Activated T-cell treated with anti-CD3 and anti-CD28 coated beads, Interleukin-2, amount 50 U/mL, for 72 hours (primary cell): Measurements from ENCODE around the gene P2RY8. TPM values are rescaled to one million over a fixed set of nuclear protein-coding genes. Genes with fewer than 3 reads are reported as not detected.
"Not testable (repeated sequence)": the region's sequence is repeated elsewhere in the genome, so short reads cannot be mapped to it uniquely, and the experiment has no call there.

Experiments
- ATAC-seq, 2 donors: fragments of 150-1000 bp; cut with Tn5 transposase; replicated peaks in 1 of 2; 2 replicates each; pipeline ENCODE4 v1.10.0; 2021; ENCODE audit warnings: moderate library complexity in 2 of 2, mild to moderate bottlenecking in 1 of 2
- DNase-seq, 2 donors: peaks; one replicate each; pipeline ENCODE4 v3.0.0; 2021 to 2022; ENCODE audit warnings: mixed read lengths in 1 of 2
- H3K27ac Mint-ChIP-seq: one replicate; pipeline ENCODE4 v1.8.0; 2022; ENCODE audit warnings: mild to moderate bottlenecking, moderate library complexity, mixed read lengths
- H3K27me3 Mint-ChIP-seq: one replicate; pipeline ENCODE4 v1.8.0; 2022; ENCODE audit warnings: low read depth, mixed read lengths
- H3K36me3 Mint-ChIP-seq, 2 donors: one replicate each; pipeline ENCODE4 v1.8.0; 2022; ENCODE audit warnings: mixed read lengths in 2 of 2, mild to moderate bottlenecking in 1 of 2; ENCODE audit not compliant: insufficient read depth in 2 of 2
- H3K4me1 Mint-ChIP-seq: one replicate; pipeline ENCODE4 v1.8.0; 2022; ENCODE audit warnings: low read depth, mixed read lengths
- H3K4me3 Mint-ChIP-seq, 2 donors: one replicate each; pipeline ENCODE4 v1.8.0; 2022; ENCODE audit warnings: mild to moderate bottlenecking in 2 of 2, mixed read lengths in 2 of 2, moderate library complexity in 2 of 2
- H3K9me3 Mint-ChIP-seq, 2 donors: one replicate each; pipeline ENCODE4 v1.8.0; 2022; ENCODE audit warnings: mixed read lengths in 2 of 2
- total RNA-seq, 2 donors: library from RNA; stranded (reverse); gene quantifications; one replicate each; pipeline ENCODE4 v1.2.3, GENCODE V29; 2022

Gene P2RY8
- total RNA-seq, 2 donors from 2014 or later, result 40.1 to 45.7 TPM

DNA sequence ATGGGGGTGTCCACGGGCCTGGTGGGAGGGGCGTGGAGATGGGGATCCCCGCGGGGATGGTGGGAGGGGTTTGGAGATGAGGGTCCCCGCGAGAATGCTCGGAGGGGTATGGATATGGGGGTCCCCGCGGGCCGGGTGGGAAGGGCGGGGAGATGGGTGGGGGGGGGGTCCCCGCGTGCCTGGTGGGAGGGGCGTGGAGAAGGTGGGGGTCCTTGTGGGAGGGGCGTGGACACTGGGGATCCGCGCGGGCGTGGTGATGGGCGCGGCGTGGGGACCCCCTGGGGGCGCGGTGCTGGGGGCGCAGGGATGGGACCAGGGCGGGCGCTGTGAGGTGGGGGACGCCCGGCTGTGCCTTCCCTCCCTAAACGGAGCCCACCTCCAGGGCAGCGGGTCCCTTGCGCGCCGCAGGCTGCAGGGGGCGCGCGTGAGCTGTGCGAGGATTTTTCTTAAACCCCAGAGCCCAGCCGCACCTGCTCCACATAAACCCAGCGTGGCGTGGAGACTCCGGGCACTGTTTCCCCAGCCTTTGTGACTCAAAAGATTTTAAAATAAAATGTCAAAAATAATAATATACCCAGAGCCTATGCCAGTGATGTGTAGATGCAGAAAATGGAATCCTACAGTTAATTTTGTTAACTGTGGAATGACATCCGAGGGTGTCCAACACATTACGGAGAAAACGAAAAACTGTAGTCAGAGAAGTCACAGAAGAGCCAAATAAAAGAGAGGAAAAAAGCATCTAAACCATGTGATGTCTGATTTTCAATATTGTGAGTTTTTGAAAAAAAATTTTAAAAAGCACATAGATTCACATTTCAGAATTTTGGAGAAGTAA is 82.8 kb downstream of the P2RY8 start:
- ATAC-seq (peak; percentile 44 to 49), DNase-seq (peak; percentile 92 to 96)
- Mint-ChIP-seq H3K4me3 (peak overlapping the region; percentile 47 to 48), H3K36me3 (peaks cover 10 to 12% of the 10 kb centered on the region in 2 donors), H3K27me3 (no peaks in the 10 kb centered on the region), H3K27ac (peak overlapping the region; percentile 12), H3K4me1 (peaks cover 29% of the 10 kb centered on the region), H3K9me3 (peaks cover 9 to 10% of the 10 kb centered on the region in 2 donors)

DNA sequence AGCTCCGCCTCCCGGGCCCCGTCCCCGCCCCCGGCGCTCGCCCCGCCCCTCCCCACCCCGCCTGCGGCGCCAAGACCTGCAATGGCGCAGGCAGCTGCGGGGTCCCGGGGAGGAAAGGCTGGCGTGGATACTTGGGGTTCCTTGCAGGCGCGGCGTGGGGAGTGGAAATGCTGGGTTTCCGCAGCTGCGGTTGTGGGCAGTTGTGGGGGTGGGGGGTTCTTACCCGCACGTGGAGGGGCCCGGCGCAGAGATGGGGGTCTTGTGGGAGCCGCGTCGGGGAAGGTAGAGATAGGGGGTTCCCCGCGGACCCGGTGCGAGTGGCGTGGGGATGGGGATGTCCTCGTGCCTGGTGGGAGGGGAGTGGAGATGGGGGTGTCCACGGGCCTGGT is 83.6 kb downstream of the P2RY8 start:
- H3K4me1 Mint-ChIP-seq, result peaks cover 29% of the 10 kb centered on the region
- peaks cover 16 to 17% of the 10 kb centered on the region in 2 donors for H3K9me3 Mint-ChIP-seq
- H3K27me3 Mint-ChIP-seq, result no peaks in the 10 kb centered on the region
- peaks cover 18 to 19% of the 10 kb centered on the region in 2 donors for H3K36me3 Mint-ChIP-seq
- H3K27ac Mint-ChIP-seq, result peak overlapping the region; percentile 51
- ATAC-seq (peak; percentile 38 to 59), DNase-seq (no peak)
- H3K4me3 Mint-ChIP-seq, result peak overlapping the region; percentile 74 to 83

DNA sequence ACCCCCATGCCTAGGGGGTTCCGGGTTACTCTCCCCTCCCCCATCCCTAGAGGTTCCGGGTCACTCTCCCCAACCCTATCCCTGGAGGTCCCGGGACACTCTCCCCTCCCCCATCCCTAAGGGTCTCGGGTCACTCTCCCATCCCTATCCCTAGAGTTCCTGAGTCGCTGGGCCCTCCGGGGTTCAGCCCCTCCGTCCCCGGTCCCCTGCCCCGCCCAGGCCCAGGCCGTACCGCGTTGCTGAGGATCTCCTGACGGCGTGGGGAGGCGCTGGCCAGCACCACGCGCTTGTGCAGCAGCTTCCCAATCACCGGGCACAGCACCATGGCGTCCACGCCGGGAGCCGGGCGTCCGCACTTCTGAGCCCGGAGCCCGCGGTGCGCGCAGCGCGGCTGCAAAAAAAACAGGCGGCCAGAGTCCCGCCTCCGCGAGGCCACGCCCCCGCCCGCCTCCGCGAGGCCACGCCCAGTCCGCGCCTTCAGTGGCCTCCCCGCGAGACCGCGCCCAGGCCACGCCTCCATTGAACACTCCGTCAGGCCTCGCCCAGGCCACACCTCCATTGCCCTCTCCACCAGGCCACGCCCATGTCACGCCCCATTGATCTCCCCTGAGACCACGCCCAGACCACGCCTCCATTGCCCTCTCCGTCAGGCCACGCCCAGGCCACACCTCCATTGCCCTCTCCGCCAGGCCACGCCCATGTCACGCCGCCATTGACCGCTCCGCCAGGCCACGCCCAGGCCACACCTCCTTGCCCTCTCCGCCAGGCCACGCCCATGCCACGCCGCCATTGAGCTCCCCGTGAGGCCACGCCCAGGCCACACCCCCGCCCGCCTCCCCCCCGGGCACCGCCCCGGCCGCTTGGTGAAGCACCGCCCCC is 84.2 kb downstream of the P2RY8 start, which contains the start of gene ASMTL:
Gene ASMTL (minus strand): TSS at position 394 of the 879 bp plus-strand sequence. CDS start 69 bp downstream, at position 325.
- peak; percentile 100 for DNase-seq
- Mint-ChIP-seq H3K9me3 (peaks cover 20 to 24% of the 10 kb centered on the region in 2 donors), H3K27ac (peak within 1 kb of the TSS; percentile 51), H3K27me3 (no peaks in the 10 kb centered on the region), H3K36me3 (peaks cover 23 to 26% of the 10 kb centered on the region in 2 donors), H3K4me3 (peak within 1 kb of the TSS; percentile 74 to 89), H3K4me1 (peaks cover 29% of the 10 kb centered on the region)
- ATAC-seq, result peak; percentile 83 to 86

DNA sequence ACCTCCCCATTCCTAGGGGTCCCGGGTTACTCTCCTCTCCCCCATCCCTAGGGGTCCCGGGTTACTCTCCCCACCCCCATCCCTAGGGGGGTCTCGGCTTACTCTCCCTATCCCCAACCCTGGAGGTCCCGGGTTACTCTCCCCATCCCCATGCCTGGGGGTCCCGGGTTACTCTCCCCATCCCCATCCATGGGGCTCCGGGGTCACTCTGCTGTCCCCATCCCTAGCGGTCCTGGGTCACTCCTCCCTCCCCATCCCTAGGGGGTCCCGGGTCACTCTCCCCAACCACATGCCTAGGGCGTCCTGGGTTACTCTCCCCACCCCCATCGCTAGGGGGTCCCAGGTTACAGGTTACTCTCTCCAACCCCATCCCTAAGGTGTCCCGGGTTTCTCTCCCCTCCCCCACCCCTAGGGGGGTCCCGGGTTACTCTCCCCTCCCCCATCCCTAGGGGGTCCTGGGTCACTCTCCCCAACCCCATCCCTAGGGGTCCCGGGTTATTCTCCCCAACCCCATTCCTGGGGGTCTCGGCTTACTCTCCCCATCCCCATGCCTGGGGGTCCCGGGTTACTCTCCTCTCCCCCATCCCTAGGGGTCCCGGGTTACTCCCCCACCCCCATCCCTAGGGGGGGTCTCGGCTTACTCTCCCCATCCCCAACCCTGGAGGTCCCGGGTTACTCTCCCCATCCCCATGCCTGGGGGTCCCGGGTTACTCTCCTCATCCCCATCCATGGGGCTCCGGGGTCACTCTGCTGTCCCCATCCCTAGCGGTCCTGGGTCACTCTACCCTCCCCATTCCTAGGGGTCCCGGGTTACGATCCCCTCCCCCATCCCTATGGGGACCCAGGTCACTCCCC is 85.1 kb downstream of the P2RY8 start:
- peak overlapping the region; percentile 60 to 89 for H3K4me3 Mint-ChIP-seq
- no peak for DNase-seq
- ATAC-seq, result no peak
- H3K36me3 Mint-ChIP-seq, result peaks cover 23 to 33% of the 10 kb centered on the region in 2 donors
- no peak overlapping the region for H3K27ac Mint-ChIP-seq
- peaks cover 29% of the 10 kb centered on the region for H3K4me1 Mint-ChIP-seq
- H3K9me3 Mint-ChIP-seq, result peaks cover 22 to 31% of the 10 kb centered on the region in 2 donors
- H3K27me3 Mint-ChIP-seq, result no peaks in the 10 kb centered on the region

DNA sequence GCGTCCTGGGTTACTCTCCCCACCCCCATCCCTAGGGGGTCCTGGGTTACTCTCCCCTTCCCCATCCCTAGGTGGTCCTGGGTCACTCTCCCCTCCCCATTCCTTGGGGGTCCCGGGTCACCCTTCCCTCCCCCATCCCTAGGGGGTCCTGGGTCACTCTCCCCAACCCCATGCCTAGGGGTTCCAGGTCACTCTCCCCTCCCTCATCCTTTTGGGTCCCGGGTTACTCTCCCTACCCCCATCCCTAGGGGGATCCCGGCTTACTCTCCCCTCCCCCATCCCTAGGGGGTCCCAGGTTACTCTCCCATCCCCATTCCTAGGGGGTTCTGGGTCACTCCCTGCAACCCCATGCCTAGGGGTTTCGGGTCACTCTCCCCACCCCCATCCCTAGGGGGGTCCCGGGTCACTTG is 85.7 kb downstream of the P2RY8 start:
- H3K9me3 Mint-ChIP-seq, result peaks cover 22 to 31% of the 10 kb centered on the region in 2 donors
- no peak for DNase-seq
- H3K4me3 Mint-ChIP-seq, result peak overlapping the region; percentile 60 to 89
- no peak for ATAC-seq
- H3K27me3 Mint-ChIP-seq, result no peaks in the 10 kb centered on the region
- H3K36me3 Mint-ChIP-seq, result peaks cover 29 to 34% of the 10 kb centered on the region in 2 donors
- H3K27ac Mint-ChIP-seq, result no peak overlapping the region
- H3K4me1 Mint-ChIP-seq, result peaks cover 29% of the 10 kb centered on the region

DNA sequence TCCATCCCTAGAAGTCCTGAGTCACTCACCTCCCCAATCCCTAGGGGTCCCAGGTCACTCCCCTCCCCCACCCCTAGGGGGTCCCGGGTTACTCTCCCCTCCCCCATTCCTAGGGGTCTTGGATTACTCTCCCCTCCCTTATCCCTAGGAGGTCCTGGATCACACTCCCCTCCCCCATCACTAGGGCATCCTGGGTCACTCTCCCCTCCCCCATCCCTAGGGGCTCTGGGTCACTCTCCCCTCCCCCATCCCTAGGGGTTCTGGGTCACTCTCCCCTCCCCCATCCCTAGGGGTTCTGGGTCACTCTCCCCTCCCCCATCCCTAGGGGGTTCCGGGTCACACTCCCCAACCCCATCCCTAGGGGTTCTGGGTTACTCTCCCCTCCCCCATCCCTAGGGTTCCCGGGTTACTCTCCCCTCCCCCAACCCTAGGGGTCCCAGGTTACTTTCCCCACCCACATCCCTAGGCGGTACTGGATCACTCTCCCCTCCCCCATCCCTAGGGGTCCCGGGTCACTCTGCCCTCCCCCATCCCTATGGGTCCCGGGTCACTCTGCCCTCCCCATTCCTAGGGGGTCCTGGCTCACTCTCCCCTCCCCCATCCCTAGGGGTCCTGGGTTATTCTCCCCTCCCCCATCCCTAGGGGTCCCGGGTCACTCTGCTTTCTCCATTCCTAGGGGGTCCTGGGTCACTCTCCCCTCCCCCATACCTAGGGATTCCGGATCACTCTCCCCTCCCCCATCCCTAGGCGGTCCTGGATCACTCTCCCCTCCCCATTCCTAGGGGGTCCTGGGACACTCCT is 86.4 kb downstream of the P2RY8 start:
- H3K36me3 Mint-ChIP-seq, result peaks cover 32 to 38% of the 10 kb centered on the region in 2 donors
- peak overlapping the region in 1 of 2 donors; percentile 89 for H3K4me3 Mint-ChIP-seq
- ATAC-seq, result no peak
- H3K4me1 Mint-ChIP-seq, result peaks cover 26% of the 10 kb centered on the region
- DNase-seq, result peak in 1 of 2 donors; percentile 6
- peaks cover 22 to 31% of the 10 kb centered on the region in 2 donors for H3K9me3 Mint-ChIP-seq
- H3K27me3 Mint-ChIP-seq, result no peaks in the 10 kb centered on the region
- H3K27ac Mint-ChIP-seq, result no peak overlapping the region

DNA sequence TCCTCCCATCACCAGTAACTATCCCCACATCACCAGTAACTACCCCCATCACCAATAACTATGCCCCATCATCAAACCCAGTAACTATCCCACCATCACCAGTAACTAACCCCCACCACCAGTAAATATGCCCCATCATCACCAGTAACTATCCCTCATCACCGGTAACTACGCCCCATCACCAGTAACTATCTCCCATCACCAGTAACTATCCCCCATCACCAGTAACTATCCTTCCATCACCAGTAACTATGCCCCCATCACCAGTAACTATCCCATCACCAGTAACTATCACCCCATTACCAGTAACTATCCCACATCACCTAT is 87.2 kb downstream of the P2RY8 start:
- peaks cover 22% of the 10 kb centered on the region for H3K4me1 Mint-ChIP-seq
- peaks cover 24 to 33% of the 10 kb centered on the region in 2 donors for H3K9me3 Mint-ChIP-seq
- DNase-seq, result no peak
- peak overlapping the region; percentile 36 to 53 for H3K4me3 Mint-ChIP-seq
- peak overlapping the region; percentile 66 for H3K27ac Mint-ChIP-seq
- no peaks in the 10 kb centered on the region for H3K27me3 Mint-ChIP-seq
- ATAC-seq, result no peak
- H3K36me3 Mint-ChIP-seq, result peaks cover 39 to 44% of the 10 kb centered on the region in 2 donors

DNA sequence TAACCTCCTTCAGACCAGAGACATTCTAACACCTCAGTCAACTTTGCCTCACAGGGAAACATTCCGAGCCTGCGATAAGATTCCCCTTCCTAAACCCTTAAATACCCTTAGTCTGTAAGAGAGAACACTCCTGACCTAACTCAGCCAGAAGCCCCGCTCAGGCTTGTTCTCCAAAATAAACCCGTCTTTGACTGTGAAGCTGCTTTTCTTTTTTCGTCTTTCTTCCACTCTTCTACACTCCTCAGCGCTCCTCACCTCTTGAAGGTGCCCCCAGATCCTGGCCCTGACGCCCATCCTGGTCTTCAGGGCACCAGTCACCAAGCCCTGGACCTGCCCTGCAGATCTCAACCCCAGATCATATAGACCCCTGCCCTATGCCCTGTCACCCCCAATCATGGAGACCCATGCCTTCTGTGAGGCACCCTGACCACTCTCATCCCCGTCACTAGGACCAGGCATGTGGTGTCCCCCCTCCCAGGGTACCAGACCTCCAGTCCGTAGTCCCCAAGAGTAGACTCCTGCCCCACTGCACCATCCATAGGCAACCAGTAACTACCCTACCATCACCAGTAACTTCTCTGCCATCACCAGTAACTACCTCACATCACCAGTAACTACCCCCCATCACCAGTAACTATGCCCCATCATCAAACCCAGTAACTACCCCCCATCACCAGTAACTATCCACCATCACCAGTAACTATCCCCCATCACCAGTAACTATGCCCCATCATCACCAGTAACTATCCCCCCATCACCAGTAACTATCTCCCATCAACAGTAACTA is 87.8 kb downstream of the P2RY8 start:
- no peaks in the 10 kb centered on the region for H3K27me3 Mint-ChIP-seq
- H3K9me3 Mint-ChIP-seq, result peaks cover 24 to 37% of the 10 kb centered on the region in 2 donors
- peak overlapping the region in 1 of 2 donors; percentile 53 for H3K4me3 Mint-ChIP-seq
- H3K27ac Mint-ChIP-seq, result peak overlapping the region; percentile 66
- DNase-seq (no peak), ATAC-seq (no peak)
- peaks cover 18% of the 10 kb centered on the region for H3K4me1 Mint-ChIP-seq
- H3K36me3 Mint-ChIP-seq, result peaks cover 44 to 48% of the 10 kb centered on the region in 2 donors

DNA sequence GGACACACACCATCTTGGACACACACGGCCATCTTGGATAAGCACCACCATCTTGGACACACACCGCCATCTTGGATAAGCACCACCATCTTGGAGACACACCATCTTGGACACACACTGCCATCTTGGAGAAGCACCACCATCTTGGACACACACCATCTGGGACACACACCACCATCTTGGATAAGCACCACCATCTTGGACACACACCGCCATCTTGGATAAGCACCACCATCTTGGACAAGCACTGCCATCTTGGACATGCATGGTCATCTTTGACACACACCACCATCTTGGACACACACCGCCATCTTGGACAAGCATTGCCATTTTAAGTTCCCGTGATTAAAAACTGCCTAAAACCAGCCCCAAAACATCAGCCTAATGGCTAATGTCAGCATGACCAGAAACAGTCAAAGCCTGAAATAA is 88.4 kb downstream of the P2RY8 start:
- H3K4me1 Mint-ChIP-seq, result peaks cover 18% of the 10 kb centered on the region
- peaks cover 24 to 42% of the 10 kb centered on the region in 2 donors for H3K9me3 Mint-ChIP-seq
- not testable (repeated sequence) for H3K27me3 Mint-ChIP-seq, ATAC-seq, H3K4me3 Mint-ChIP-seq, DNase-seq
- H3K36me3 Mint-ChIP-seq, result peaks cover 51 to 53% of the 10 kb centered on the region in 2 donors
- H3K27ac Mint-ChIP-seq, result peak overlapping the region; percentile 25

DNA sequence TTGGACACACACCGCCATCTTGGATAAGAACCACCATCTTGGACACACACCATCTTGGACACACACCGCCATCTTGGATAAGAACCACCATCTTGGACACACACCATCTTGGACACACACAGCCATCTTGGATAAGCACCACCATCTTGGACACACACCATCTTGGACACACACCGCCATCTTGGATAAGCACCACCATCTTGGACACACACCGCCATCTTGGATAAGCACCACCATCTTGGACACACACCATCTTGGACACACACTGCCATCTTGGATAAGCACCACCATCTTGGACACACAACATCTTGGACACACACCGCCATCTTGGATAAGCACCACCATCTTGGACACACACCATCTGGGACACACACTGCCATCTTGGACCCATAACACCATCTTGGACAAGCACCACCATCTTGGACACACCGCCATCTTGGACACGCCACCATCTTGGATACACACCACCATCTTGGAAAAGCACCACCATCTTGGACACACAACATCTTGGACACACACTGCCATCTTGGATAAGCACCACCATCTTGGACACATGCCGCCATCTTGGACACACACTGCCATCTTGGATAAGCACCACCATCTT is 88.9 kb downstream of the P2RY8 start:
- not testable (repeated sequence) for H3K4me3 Mint-ChIP-seq, DNase-seq, H3K27me3 Mint-ChIP-seq, ATAC-seq, H3K27ac Mint-ChIP-seq
- H3K9me3 Mint-ChIP-seq, result peaks cover 24 to 45% of the 10 kb centered on the region in 2 donors
- H3K4me1 Mint-ChIP-seq, result peaks cover 18% of the 10 kb centered on the region
- H3K36me3 Mint-ChIP-seq, result peaks cover 55 to 56% of the 10 kb centered on the region in 2 donors
